Neuronal stem cell (in vitro differentiated cells): ENCODE data around the gene PARD6B.

Experiments
- DNase-seq: peaks from one replicate; pipeline ENCODE4 v3.0.0-alpha.2; 2013; ENCODE audit warnings: low spot score
- H2AFZ ChIP-seq: one replicate; pipeline ENCODE4 v1.6.1; 2013; ENCODE audit warnings: mild to moderate bottlenecking, low read length, inconsistent platforms
- H2AK5ac ChIP-seq: 2 replicates; pipeline ENCODE4 v1.6.1; 2013; ENCODE audit warnings: low read depth, mild to moderate bottlenecking, inconsistent platforms, low read length, moderate library complexity, mixed read lengths
- H2BK120ac ChIP-seq: 2 replicates; pipeline ENCODE4 v1.6.1; 2013; ENCODE audit warnings: low read depth, mild to moderate bottlenecking, inconsistent platforms, low read length, moderate library complexity, mixed read lengths
- H2BK12ac ChIP-seq: one replicate; pipeline ENCODE4 v1.6.1; 2013; ENCODE audit warnings: low read length, inconsistent platforms
- H2BK15ac ChIP-seq: 2 replicates; pipeline ENCODE4 v1.6.1; 2013; ENCODE audit warnings: mild to moderate bottlenecking, low read length, inconsistent platforms, mixed read lengths
- H2BK5ac ChIP-seq: one replicate; pipeline ENCODE4 v1.6.1; 2013; ENCODE audit warnings: inconsistent platforms, mild to moderate bottlenecking, low read length, moderate library complexity
- H3K14ac ChIP-seq: one replicate; pipeline ENCODE4 v1.6.1; 2013; ENCODE audit warnings: low read length, inconsistent platforms
- H3K18ac ChIP-seq: 2 replicates; pipeline ENCODE4 v1.6.1; 2013; ENCODE audit warnings: low read length, inconsistent platforms
- H3K23ac ChIP-seq: 2 replicates; pipeline ENCODE4 v1.6.1; 2013; ENCODE audit warnings: low read depth, mild to moderate bottlenecking, mixed read lengths, low read length, inconsistent platforms; ENCODE audit not compliant: poor library complexity
- H3K27ac ChIP-seq: replicated peaks from 3 replicates; pipeline ENCODE4 v1.5.1; 2013; ENCODE audit warnings: low read length, inconsistent platforms
- H3K27me3 ChIP-seq, 3 experiments: 2 replicates each; pipeline ENCODE4 v1.6.1; 2013; ENCODE audit warnings: low read length in 3 of 3, mild to moderate bottlenecking in 2 of 3, inconsistent platforms in 1 of 3, low read depth in 1 of 3, mixed read lengths in 1 of 3, moderate library complexity in 1 of 3; ENCODE audit not compliant: control insufficient read depth in 3 of 3, insufficient read depth in 3 of 3
- H3K36me3 ChIP-seq, 2 donors: replicated peaks in 1 of 2; 2 replicates each; pipeline ENCODE4 v1.6.1; 2013; ENCODE audit warnings: low read length in 2 of 2; ENCODE audit not compliant: control insufficient read depth in 2 of 2, insufficient read depth in 2 of 2
- H3K4ac ChIP-seq: 2 replicates; pipeline ENCODE4 v1.6.1; 2013; ENCODE audit warnings: inconsistent platforms, mild to moderate bottlenecking, low read length, moderate library complexity
- H3K4me1 ChIP-seq, 2 donors: 1 replicate in 1 of 2; 2 replicates in 1 of 2; pipeline ENCODE4 v1.6.1; 2013; ENCODE audit warnings: low read length in 2 of 2, low read depth in 1 of 2; ENCODE audit not compliant: control insufficient read depth in 2 of 2, insufficient read depth in 1 of 2
- H3K4me2 ChIP-seq: one replicate; pipeline ENCODE4 v1.6.1; 2013; ENCODE audit warnings: mild to moderate bottlenecking, low read length, inconsistent platforms; ENCODE audit not compliant: insufficient read depth, poor library complexity, severe bottlenecking
- H3K4me3 ChIP-seq, 2 donors: 2 replicates each; pipeline ENCODE4 v1.5.1; 2013; ENCODE audit warnings: low read length in 2 of 2, mild to moderate bottlenecking in 2 of 2, inconsistent platforms in 1 of 2, moderate library complexity in 1 of 2
- H3K79me1 ChIP-seq: one replicate; pipeline ENCODE4 v1.6.1; 2013; ENCODE audit warnings: low read depth, mild to moderate bottlenecking, inconsistent platforms, low read length, moderate library complexity
- H3K9ac ChIP-seq: one replicate; pipeline ENCODE4 v1.6.1; 2013; ENCODE audit warnings: mild to moderate bottlenecking, low read depth, low read length, inconsistent platforms; ENCODE audit not compliant: poor library complexity
- H3K9me3 ChIP-seq, 2 donors: replicated peaks in 1 of 2; 2 replicates each; pipeline versions ENCODE3 to v1.6.1; 2013; ENCODE audit warnings: low read length in 2 of 2, mild to moderate bottlenecking in 2 of 2, inconsistent platforms in 1 of 2, low read depth in 1 of 2, mixed read lengths in 1 of 2, moderate library complexity in 1 of 2; ENCODE audit not compliant: control insufficient read depth in 2 of 2, insufficient read depth in 1 of 2
- H4K8ac ChIP-seq: one replicate; pipeline ENCODE4 v1.6.1; 2013; ENCODE audit warnings: low read depth, mild to moderate bottlenecking, inconsistent platforms, low read length, moderate library complexity
- H4K91ac ChIP-seq: one replicate; pipeline ENCODE4 v1.6.1; 2013; ENCODE audit warnings: low read length, low read depth, mild to moderate bottlenecking, inconsistent platforms; ENCODE audit not compliant: poor library complexity
- WGBS, 2 donors: extraction: QIAGEN DNeasy Blood & Tissue Kit; methylation state at CpG; one replicate each; pipeline ENCODE4 v1.1.7; 2013; ENCODE audit warnings: missing lambda C conversion rate in 2 of 2, mixed read lengths in 1 of 2; ENCODE audit not compliant: insufficient read length in 2 of 2, insufficient replicate concordance in 1 of 2; ENCODE audit errors: extremely low coverage in 2 of 2; 5-methylcytosine and 5-hydroxymethylcytosine counted together

Gene PARD6B

GRCh38 chr20:50727792-50728485 lies 3.4 kb upstream of the PARD6B start:
- H2AK5ac ChIP-seq = no peak overlapping the region
- H3K4ac ChIP-seq = no peak overlapping the region
- H2BK12ac ChIP-seq = no peak overlapping the region
- H4K91ac ChIP-seq = no peak overlapping the region
- no peak overlapping the region for H3K23ac ChIP-seq
- H3K36me3 ChIP-seq = no peaks in the 10 kb centered on the region
- H3K14ac ChIP-seq = no peak overlapping the region
- H3K4me1 ChIP-seq = peaks cover 14 to 25% of the 10 kb centered on the region in 2 donors
- WGBS, 2 donors = no CpG with 5 or more reads among the region's 8 CpGs
- no peak overlapping the region for H2BK15ac ChIP-seq
- H2AFZ ChIP-seq = no peak overlapping the region
- no peak overlapping the region for H2BK5ac ChIP-seq
- no peak overlapping the region for H3K4me2 ChIP-seq
- H3K18ac ChIP-seq = no peak overlapping the region
- no peak overlapping the region for H3K4me3 ChIP-seq
- H3K79me1 ChIP-seq = no peaks in the 10 kb centered on the region
- H3K27ac ChIP-seq = no peak overlapping the region
- H3K27me3 ChIP-seq = no peaks in the 10 kb centered on the region
- no peak for DNase-seq
- H4K8ac ChIP-seq = no peak overlapping the region
- no peak overlapping the region for H2BK120ac ChIP-seq
- no peaks in the 10 kb centered on the region for H3K9me3 ChIP-seq
- H3K9ac ChIP-seq = no peak overlapping the region

GRCh38 chr20:50728486-50728980 lies 2.8 kb upstream of the PARD6B start:
- Histone ChIP-seq H3K4me3 (no peak overlapping the region), H3K18ac (no peak overlapping the region), H3K23ac (no peak overlapping the region), H3K79me1 (no peaks in the 10 kb centered on the region), H4K91ac (no peak overlapping the region), H3K9me3 (no peaks in the 10 kb centered on the region), H3K27ac (no peak overlapping the region), H3K36me3 (no peaks in the 10 kb centered on the region), H3K4me1 (peaks cover 16 to 25% of the 10 kb centered on the region in 2 donors), H3K27me3 (no peaks in the 10 kb centered on the region), H2BK120ac (no peak overlapping the region), H2AK5ac (no peak overlapping the region), H2AFZ (no peak overlapping the region), H2BK12ac (no peak overlapping the region), H4K8ac (no peak overlapping the region), H3K4me2 (no peak overlapping the region), H3K4ac (no peak overlapping the region), H2BK5ac (no peak overlapping the region), H3K14ac (no peak overlapping the region), H3K9ac (no peak overlapping the region), H2BK15ac (no peak overlapping the region)
- WGBS, 2 donors = no CpG with 5 or more reads among the region's 4 CpGs
- DNase-seq = no peak

- H2AK5ac ChIP-seq = no peak overlapping the region
- no peak overlapping the region for H3K27ac ChIP-seq
- H2BK5ac ChIP-seq = no peak overlapping the region
- no peaks in the 10 kb centered on the region for H3K79me1 ChIP-seq
- H3K4ac ChIP-seq = no peak overlapping the region
- H3K36me3 ChIP-seq = no peaks in the 10 kb centered on the region
- no peak overlapping the region for H2BK12ac ChIP-seq
- no peak overlapping the region for H4K8ac ChIP-seq
- no peak for DNase-seq
- no peaks in the 10 kb centered on the region for H3K9me3 ChIP-seq
- no peak overlapping the region for H3K23ac ChIP-seq
- H3K4me1 ChIP-seq = peaks cover 17 to 25% of the 10 kb centered on the region in 2 donors
- 100% methylated on average over 2 of the region's 11 CpGs; no CpG with 5 or more reads in 1 of the 2 donors for WGBS, 2 donors
- no peak overlapping the region for H4K91ac ChIP-seq
- no peak overlapping the region for H3K4me2 ChIP-seq
- H3K27me3 ChIP-seq = no peaks in the 10 kb centered on the region
- no peak overlapping the region for H3K14ac ChIP-seq
- H2AFZ ChIP-seq = no peak overlapping the region
- H2BK120ac ChIP-seq = no peak overlapping the region
- H3K9ac ChIP-seq = no peak overlapping the region
- no peak overlapping the region for H3K18ac ChIP-seq
- H2BK15ac ChIP-seq = no peak overlapping the region
- no peak overlapping the region for H3K4me3 ChIP-seq
Observed at GRCh38 chr20:50728981-50729874, 2.2 kb upstream of the PARD6B start.
